IPS-15b (cell line): ENCODE results near the gene MYD88.

Experiments used
- H3K27me3 ChIP-seq: one replicate; pipeline ENCODE4 v1.6.1; 2013; ENCODE audit warnings: low read length; ENCODE audit not compliant: control insufficient read depth, insufficient read depth
- H3K36me3 ChIP-seq: one replicate; pipeline ENCODE4 v1.6.1; 2013; ENCODE audit warnings: low read length; ENCODE audit not compliant: control insufficient read depth, insufficient read depth
- H3K4me1 ChIP-seq: one replicate; pipeline ENCODE4 v1.6.1; 2013; ENCODE audit warnings: mild to moderate bottlenecking, low read length; ENCODE audit not compliant: control insufficient read depth, insufficient read depth
- H3K4me3 ChIP-seq: one replicate; pipeline ENCODE4 v1.5.1; 2013; ENCODE audit warnings: low read depth, low read length
- H3K9ac ChIP-seq: one replicate; pipeline ENCODE4 v1.6.1; 2013; ENCODE audit warnings: low read depth, mild to moderate bottlenecking, low read length
- H3K9me3 ChIP-seq: one replicate; pipeline ENCODE4 v1.6.1; 2013; ENCODE audit warnings: mild to moderate bottlenecking, low read length; ENCODE audit not compliant: control insufficient read depth, insufficient read depth

MYD88 gene

DNA sequence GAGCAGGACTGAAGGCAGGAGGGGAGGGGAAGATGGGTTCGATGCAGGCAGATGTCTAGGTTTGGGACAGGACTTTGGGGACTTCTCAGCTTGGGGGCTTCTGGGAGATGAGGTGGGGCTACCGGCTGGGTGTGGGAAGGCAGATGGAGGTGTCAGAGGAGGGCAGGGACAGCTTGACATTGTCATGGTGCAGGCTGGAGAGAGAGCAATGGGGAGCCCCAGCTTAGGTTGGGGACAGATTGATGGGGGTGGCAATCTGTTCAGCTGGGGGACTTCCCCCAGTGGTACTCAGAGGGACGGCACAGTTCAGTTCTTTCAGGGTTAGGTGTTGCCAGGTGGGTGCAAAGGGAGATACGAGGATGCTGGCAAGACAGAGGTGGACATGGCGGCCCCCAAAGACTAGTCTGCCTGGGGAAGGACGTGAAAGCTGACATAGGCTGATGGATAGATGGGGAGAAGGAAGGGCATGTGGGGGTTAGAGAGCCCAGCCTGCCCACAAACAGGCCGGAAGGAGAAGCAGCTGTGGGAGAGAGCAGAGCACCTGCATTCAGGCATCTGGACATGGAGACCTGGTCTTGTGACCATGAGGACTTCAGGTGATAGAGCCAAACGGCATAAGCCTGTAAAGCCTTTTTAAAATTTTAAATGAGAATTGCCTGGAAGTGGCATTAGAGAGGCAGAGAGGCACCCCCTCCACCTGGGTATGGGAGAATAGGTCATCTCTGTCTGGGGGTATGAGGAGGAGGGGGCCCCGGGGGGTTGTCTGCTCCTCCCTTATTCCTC is 22.6 kb upstream of the MYD88 start:
- Histone ChIP-seq H3K4me3 (no peak overlapping the region), H3K4me1 (no peaks in the 10 kb centered on the region), H3K27me3 (no peaks in the 10 kb centered on the region), H3K9me3 (no peaks in the 10 kb centered on the region), H3K9ac (no peak overlapping the region), H3K36me3 (peaks cover 5% of the 10 kb centered on the region)

DNA sequence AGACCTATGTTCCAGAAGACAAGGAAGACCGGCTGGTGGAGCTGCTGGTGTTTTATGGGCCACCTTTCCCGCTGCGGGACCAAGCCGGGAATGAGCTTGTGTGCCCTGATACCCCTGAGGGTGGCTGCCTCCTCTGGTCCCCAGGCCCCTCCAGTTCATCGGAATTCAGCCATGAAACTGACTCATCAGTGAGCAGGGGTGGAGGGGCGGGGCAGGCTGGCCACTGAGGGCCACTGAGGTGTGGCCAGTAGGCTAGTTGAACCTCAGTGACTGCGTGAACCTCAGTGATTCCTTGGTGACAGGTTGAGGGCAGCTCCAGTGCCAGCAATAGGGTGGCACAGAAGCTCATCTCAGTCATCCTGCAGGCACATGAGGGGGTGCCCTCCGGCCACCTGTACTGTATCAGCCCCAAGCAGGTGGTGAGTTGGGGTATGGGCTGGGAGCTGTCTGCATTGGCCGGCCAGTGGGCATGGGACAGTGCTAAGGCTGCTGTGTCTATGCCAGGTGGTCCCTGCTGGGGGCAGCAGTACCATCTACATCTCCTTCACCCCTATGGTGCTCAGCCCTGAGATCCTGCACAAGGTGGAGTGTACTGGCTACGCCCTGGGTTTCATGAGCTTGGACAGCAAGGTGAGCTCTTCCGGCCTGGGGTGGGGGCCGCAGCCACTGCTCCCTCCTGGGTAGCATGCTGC is 21.8 kb upstream of the MYD88 start:
- H3K36me3 ChIP-seq: peaks cover 13% of the 10 kb centered on the region
- no peaks in the 10 kb centered on the region for H3K9me3 ChIP-seq
- H3K4me3 ChIP-seq: no peak overlapping the region
- H3K9ac ChIP-seq: no peak overlapping the region
- no peaks in the 10 kb centered on the region for H3K4me1 ChIP-seq
- no peaks in the 10 kb centered on the region for H3K27me3 ChIP-seq

DNA sequence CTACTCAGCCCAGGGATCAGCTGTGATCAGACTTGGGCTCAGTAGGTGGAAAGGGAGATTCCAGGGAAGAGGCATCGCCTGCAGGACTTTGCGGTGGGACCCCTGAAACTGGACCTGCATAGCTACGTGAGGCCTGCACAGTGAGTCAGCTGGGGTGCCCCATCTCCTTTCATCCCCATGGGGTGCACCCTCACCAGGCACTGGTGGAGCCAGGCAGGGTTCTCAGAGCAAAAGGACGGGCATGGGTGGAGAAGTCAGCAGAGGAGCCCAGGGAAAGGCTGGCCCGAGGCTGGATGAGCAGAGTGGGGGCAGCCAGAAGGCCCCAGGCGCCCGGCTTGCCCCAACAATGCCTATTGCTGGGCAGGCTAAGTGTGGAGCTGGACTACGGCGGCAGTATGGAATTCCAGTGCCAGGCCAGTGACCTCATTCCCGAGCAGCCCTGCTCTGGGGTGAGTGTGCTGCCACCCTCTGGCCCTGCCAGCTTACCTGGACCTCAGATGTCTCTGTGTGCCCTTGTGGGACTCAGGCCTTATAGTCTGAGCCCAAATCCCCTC is 21.2 kb upstream of the MYD88 start:
- H3K4me3 ChIP-seq: no peak overlapping the region
- no peaks in the 10 kb centered on the region for H3K27me3 ChIP-seq
- no peaks in the 10 kb centered on the region for H3K4me1 ChIP-seq
- peaks cover 17% of the 10 kb centered on the region for H3K36me3 ChIP-seq
- no peaks in the 10 kb centered on the region for H3K9me3 ChIP-seq
- no peak overlapping the region for H3K9ac ChIP-seq

DNA sequence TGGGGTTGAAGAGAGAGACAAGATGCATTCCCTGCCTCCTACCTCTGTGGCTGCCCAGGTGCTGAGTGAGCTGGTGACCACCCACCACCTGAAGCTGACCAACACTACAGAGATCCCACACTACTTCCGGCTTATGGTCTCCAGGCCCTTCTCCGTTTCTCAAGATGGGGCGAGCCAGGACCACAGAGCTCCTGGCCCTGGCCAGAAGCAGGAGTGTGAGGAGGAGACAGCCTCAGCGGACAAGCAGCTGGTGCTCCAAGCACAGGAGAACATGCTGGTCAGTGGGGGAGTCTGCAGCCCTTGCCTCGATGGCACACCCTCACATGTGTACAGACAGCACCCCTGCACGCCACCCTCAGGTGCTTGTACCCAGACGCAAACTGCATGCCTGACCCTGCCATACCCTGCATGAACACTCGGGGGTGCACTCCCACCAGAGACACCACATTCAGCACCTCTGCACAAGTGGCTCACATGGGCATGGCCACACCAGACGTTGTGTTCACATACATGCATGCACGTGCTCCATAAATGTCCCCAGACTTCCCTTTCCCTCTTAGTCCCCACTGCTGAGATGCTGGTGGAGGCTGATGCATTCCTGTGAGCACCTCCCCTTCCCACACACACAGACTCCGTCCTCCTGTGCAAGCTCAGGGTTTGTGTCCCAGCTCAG is 20.6 kb upstream of the MYD88 start:
- H3K4me3 ChIP-seq: no peak overlapping the region
- no peaks in the 10 kb centered on the region for H3K27me3 ChIP-seq
- H3K4me1 ChIP-seq: no peaks in the 10 kb centered on the region
- H3K9me3 ChIP-seq: no peaks in the 10 kb centered on the region
- H3K9ac ChIP-seq: no peak overlapping the region
- peaks cover 20% of the 10 kb centered on the region for H3K36me3 ChIP-seq

DNA sequence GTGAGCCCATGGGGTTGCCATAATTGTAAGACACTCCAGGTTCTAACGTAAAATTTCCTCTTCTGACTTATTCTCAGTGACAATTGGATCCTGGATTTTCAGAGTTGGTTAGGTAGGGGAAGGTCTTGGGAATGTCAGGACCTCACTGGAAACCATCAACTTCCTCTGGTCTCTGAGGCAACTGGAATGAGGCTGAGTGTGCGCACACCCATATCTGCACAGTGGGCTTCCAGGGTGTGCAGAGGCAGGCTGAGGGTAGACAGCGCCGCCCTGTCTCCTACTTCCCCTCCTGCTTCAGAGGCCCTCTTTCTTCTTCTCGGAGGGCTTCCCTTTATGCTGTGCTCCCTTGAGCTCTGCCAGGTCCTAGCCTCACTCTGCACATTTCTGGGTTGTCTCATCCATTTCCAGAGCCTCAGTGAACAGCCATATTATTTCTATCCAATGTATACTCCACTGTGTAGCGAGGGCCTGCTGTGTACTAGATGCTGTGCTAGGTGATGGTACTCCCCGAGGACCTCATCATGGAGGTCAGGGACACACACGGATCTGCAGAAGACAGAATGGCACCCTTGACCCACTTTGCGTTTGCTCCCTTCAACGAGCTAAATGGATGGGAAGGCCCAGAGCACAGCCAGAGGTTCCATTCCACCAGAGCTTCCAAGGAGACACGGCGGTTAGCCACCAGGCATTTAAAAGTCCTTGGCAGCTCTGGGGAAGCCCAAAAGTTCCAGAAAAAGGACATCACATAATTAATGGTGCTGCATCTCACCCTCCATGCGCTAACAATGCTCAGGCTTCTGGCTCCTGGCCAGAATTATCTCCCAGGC is 19.8 kb upstream of the MYD88 start:
- Histone ChIP-seq H3K27me3 (no peaks in the 10 kb centered on the region), H3K4me1 (no peaks in the 10 kb centered on the region), H3K4me3 (no peak overlapping the region), H3K9me3 (no peaks in the 10 kb centered on the region), H3K36me3 (peaks cover 22% of the 10 kb centered on the region), H3K9ac (no peak overlapping the region)

DNA sequence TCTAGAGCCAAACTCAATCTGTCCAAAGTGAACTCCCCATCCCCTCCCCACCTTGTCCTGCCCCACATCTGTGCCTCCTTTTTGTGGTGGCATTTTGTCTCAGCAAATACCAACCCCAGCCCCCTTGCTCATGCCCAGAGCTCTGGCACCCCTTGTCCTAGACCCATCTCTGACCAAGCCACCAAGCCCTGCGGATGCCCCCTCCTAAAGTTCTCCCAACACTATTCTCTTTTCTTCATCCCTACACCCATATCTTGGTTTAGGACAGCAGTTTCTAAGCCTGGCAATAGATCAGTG is 19.3 kb upstream of the MYD88 start:
- Histone ChIP-seq H3K4me1 (no peaks in the 10 kb centered on the region), H3K9me3 (no peaks in the 10 kb centered on the region), H3K27me3 (no peaks in the 10 kb centered on the region), H3K4me3 (no peak overlapping the region), H3K36me3 (peaks cover 23% of the 10 kb centered on the region), H3K9ac (no peak overlapping the region)

DNA sequence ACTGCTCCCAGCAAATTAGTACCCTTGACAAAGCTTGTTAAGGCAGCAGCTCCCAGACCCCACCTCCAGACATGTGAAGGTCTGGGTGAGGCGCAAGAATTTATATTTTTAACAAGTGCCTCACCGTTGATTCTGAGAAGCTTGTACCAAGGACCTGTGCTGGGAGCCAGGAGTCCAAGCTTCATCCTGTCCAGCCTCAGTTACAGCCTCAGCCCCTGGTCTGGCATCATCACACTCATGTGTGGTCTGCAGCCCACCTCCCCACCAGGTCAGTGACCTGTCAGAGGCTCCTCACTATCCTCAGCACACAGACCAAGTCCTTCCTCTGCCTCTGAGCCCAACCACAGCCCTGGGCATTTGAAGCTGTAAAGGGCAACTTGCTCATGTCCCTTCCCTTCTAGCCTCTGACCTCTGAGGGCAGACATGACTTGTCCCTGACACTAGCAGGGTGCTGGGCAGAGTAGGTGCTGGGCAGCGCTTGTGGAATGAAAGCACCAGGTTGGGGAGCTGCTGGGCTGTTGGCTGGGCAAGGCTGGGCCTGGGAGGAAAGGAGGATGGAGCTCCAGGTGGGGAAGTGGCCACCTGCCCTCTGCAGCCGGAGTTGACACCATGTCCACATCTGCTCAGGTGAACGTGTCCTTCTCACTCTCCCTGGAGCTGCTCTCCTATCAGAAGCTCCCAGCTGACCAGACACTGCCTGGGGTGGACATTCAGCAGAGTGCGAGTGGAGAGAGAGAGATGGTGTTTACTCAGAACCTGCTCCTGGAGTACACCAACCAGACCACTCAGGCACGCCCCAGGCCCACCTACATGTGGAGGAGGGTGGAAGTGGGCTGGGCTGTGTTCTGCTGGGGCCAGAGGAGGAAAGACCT is 18.4 kb upstream of the MYD88 start:
- H3K36me3 ChIP-seq: peaks cover 26% of the 10 kb centered on the region
- H3K4me1 ChIP-seq: no peaks in the 10 kb centered on the region
- H3K4me3 ChIP-seq: no peak overlapping the region
- no peak overlapping the region for H3K9ac ChIP-seq
- H3K9me3 ChIP-seq: no peaks in the 10 kb centered on the region
- no peaks in the 10 kb centered on the region for H3K27me3 ChIP-seq

DNA sequence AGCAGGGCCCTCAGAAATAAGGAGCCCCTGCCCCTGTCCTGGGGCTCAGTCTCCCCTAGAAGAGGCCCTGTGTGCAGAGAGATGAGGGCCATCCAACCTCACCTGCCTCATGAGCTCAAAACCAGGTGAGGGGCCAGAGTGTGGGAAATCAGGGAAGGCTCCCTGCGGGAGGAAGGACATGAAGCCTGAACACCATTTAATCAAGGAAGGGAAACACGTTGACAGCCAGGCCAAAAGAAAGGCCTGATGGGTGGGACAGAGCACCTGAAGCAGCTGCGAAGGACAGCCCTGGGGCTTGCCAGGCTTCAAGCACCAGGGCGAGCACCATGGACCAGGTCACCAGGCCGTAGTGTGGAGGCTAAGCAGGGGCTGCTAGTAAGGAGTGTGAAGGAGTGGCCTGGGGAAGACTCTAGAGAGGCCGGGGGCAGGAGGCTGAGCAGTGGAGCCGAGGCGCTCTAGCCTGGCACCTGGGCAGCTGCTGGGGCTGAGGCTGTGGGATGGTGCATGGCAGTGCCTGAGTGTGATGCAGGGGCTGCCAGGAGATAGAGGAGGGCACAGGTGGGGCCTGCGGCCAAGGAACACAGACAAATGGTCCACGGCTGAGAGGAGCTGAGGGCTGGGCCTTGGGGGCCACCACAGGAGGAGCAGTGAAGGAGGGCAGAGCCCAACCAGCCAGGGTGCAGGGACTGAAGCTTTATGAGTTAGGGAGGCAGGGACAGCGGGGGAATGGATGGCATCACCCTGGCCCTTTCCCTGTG is 17.6 kb upstream of the MYD88 start:
- Histone ChIP-seq H3K9me3 (no peaks in the 10 kb centered on the region), H3K4me3 (no peak overlapping the region), H3K9ac (no peak overlapping the region), H3K27me3 (no peaks in the 10 kb centered on the region), H3K36me3 (peaks cover 30% of the 10 kb centered on the region), H3K4me1 (no peaks in the 10 kb centered on the region)

DNA sequence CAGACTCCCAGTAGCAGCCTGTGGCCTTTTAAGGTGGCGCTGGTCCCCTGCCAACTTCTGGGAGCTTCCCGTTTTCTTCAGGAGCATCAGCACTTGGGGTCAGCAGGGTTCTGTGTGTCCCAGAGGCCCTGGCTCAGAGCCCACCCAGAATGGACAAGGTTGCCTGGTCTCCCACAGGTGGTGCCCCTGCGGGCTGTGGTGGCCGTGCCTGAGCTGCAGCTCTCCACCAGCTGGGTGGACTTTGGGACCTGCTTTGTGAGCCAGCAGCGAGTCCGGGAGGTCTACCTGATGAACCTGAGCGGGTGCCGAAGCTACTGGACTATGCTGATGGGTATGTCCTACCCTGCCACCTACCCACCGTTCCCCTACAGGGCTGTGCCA is 17.0 kb upstream of the MYD88 start:
- Histone ChIP-seq H3K36me3 (peaks cover 36% of the 10 kb centered on the region), H3K27me3 (no peaks in the 10 kb centered on the region), H3K9ac (no peak overlapping the region), H3K4me1 (no peaks in the 10 kb centered on the region), H3K9me3 (no peaks in the 10 kb centered on the region), H3K4me3 (no peak overlapping the region)

DNA sequence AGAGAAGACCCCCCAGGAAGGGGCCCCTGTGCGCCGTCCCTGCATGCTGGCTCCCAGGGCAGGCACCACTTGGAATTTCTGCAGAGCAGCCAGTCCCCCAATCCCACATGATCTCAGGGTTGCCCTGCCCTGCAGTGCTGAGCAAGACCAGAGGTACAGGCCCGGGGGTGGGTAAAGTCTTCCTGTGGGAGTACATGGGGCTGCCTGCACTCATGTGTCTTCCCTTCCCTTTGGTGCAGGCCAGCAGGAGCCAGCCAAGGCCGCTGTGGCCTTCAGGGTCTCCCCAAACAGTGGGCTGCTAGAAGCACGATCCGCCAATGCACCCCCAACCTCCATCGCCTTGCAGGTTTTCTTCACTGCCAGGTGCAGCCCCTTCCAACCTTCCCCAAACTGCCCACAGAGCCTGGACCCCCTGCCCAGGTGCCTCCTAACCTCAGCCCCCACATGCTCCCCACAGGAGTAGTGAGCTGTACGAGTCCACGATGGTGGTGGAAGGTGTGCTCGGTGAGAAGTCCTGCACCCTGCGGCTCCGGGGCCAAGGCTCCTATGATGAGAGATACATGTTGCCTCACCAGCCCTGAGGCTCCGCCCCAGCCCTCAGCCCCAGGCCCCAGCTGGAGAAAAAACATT is 16.5 kb upstream of the MYD88 start:
- Histone ChIP-seq H3K4me3 (no peak overlapping the region), H3K27me3 (no peaks in the 10 kb centered on the region), H3K9me3 (no peaks in the 10 kb centered on the region), H3K4me1 (no peaks in the 10 kb centered on the region), H3K36me3 (peaks cover 40% of the 10 kb centered on the region), H3K9ac (no peak overlapping the region)
